HepG2 (cell line): ENCODE results near the gene PXT1. TPM values are rescaled to one million over a fixed set of nuclear protein-coding genes. Genes with fewer than 3 reads are reported as not detected.

Source experiments
- BRCA1 ChIP-seq: sonication (generic); formaldehyde crosslinking; IDR thresholded peaks from 2 replicates; pipeline ENCODE4 v1.4.0; 2020; ENCODE audit warnings: missing genetic modification reagents
- ISL2 ChIP-seq: sonication (generic); formaldehyde crosslinking; IDR thresholded peaks from 2 replicates; pipeline ENCODE4 v1.5.0; 2020; ENCODE audit warnings: missing genetic modification reagents
- MXD4 ChIP-seq: IDR thresholded peaks from 2 replicates; pipeline ENCODE4 v1.6.1; 2016; ENCODE audit warnings: mild to moderate bottlenecking, missing biosample characterization, missing genetic modification reagents
- NR2F2 ChIP-seq: IDR thresholded peaks from 2 replicates; pipeline ENCODE4 v1.6.1; 2012; ENCODE audit warnings: low read depth, inconsistent platforms, borderline replicate concordance
- RFX3 ChIP-seq: IDR thresholded peaks from 2 replicates; pipeline ENCODE4 v1.6.1; 2016; ENCODE audit warnings: missing biosample characterization, missing genetic modification reagents
- ZNF558 ChIP-seq: sonication (generic); formaldehyde crosslinking; IDR thresholded peaks from 2 replicates; pipeline ENCODE4 v1.9.0; 2022; ENCODE audit warnings: mild to moderate bottlenecking, missing genetic modification reagents, borderline replicate concordance
- ZNF660 ChIP-seq: sonication (generic); formaldehyde crosslinking; IDR thresholded peaks from 2 replicates; pipeline ENCODE4 v1.5.1; 2020; ENCODE audit warnings: mild to moderate bottlenecking, low read depth, missing genetic modification reagents, borderline replicate concordance
- ZNF749 ChIP-seq: sonication (generic); formaldehyde crosslinking; IDR thresholded peaks from 2 replicates; pipeline ENCODE4 v1.8.0; 2022; ENCODE audit warnings: mild to moderate bottlenecking, missing genetic modification reagents, moderate library complexity, borderline replicate concordance
- polyA plus RNA-seq, 8 experiments: library from polyadenylated mRNA; depleted of rRNA in 3 of 8; stranded (reverse) in 7 of 8; unstranded in 1 of 8; fragments of >200 nt; fragmentation: Illumina TruSeq in 4 of 8; extraction: Trizol in 4 of 8; gene quantifications; 2 replicates each; pipeline versions ENCODE4 v1.2.1 to v1.2.3, GENCODE V29; 2011 to 2016; ENCODE audit warnings: low read depth in 4 of 8, missing spikeins in 1 of 8, mixed read lengths in 1 of 8; ENCODE audit not compliant: insufficient read depth in 1 of 8
- total RNA-seq, 5 experiments: library from RNA; depleted of rRNA; stranded (reverse); fragments of >200 nt; fragmentation: Illumina TruSeq; extraction: Trizol; gene quantifications; 2 replicates each; pipeline ENCODE4 v1.2.3, GENCODE V29; 2016; ENCODE audit warnings: low read depth in 1 of 5
- TF ChIP-seq, protein P1 (sequence below): fragments of 450-650 bp; IDR thresholded peaks from 2 replicates; pipeline ENCODE4 v1.6.1; 2017; ENCODE audit warnings: mild to moderate bottlenecking
- TF ChIP-seq, protein P2 (sequence below): sonication (generic); formaldehyde crosslinking; IDR thresholded peaks from 2 replicates; pipeline ENCODE4 v1.8.0; 2022; ENCODE audit warnings: missing genetic modification reagents, mild to moderate bottlenecking, moderate library complexity, borderline replicate concordance
- TF ChIP-seq, protein P3 (sequence below): sonication (generic); formaldehyde crosslinking; conservative IDR thresholded peaks from 2 replicates; pipeline ENCODE4 v1.8.0; 2022; ENCODE audit warnings: missing genetic modification reagents
- TF ChIP-seq, protein P4 (sequence below): IDR thresholded peaks from 2 replicates; pipeline ENCODE4 v1.6.1; 2016
- TF ChIP-seq, protein P5 (sequence below): sonication (generic); formaldehyde crosslinking; IDR thresholded peaks from 2 replicates; pipeline ENCODE4 v1.5.1; 2020; ENCODE audit warnings: mild to moderate bottlenecking, missing genetic modification reagents, borderline replicate concordance

PXT1 gene
- total and polyA plus RNA-seq, 2 of the 13 experiments (the other 11 are each of a cell fraction or from before 2014, with no cell fraction given), result 0.04 TPM; not detected in 1

GRCh38 chr6:36441307-36441894, 1.3 kb downstream of the PXT1 start (continued):
- TF ChIP-seq RFX3 (peak; percentile 72), ZNF558 (no peak), NR2F2 (no peak), ZNF660 (no peak), BRCA1 (CRISPR knock-in tag) (no peak), MXD4 (CRISPR knock-in tag) (peak; percentile 70; the same call in 1 of the 2 replicates), ZNF749 (CRISPR knock-in tag) (no peak), ISL2 (CRISPR knock-in tag) (peak; percentile 26; the same call in 1 of the 2 replicates)
- TF ChIP-seq, protein P1, sequence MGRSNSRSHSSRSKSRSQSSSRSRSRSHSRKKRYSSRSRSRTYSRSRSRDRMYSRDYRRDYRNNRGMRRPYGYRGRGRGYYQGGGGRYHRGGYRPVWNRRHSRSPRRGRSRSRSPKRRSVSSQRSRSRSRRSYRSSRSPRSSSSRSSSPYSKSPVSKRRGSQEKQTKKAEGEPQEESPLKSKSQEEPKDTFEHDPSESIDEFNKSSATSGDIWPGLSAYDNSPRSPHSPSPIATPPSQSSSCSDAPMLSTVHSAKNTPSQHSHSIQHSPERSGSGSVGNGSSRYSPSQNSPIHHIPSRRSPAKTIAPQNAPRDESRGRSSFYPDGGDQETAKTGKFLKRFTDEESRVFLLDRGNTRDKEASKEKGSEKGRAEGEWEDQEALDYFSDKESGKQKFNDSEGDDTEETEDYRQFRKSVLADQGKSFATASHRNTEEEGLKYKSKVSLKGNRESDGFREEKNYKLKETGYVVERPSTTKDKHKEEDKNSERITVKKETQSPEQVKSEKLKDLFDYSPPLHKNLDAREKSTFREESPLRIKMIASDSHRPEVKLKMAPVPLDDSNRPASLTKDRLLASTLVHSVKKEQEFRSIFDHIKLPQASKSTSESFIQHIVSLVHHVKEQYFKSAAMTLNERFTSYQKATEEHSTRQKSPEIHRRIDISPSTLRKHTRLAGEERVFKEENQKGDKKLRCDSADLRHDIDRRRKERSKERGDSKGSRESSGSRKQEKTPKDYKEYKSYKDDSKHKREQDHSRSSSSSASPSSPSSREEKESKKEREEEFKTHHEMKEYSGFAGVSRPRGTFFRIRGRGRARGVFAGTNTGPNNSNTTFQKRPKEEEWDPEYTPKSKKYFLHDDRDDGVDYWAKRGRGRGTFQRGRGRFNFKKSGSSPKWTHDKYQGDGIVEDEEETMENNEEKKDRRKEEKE, result no peak
- TF ChIP-seq, protein P2, sequence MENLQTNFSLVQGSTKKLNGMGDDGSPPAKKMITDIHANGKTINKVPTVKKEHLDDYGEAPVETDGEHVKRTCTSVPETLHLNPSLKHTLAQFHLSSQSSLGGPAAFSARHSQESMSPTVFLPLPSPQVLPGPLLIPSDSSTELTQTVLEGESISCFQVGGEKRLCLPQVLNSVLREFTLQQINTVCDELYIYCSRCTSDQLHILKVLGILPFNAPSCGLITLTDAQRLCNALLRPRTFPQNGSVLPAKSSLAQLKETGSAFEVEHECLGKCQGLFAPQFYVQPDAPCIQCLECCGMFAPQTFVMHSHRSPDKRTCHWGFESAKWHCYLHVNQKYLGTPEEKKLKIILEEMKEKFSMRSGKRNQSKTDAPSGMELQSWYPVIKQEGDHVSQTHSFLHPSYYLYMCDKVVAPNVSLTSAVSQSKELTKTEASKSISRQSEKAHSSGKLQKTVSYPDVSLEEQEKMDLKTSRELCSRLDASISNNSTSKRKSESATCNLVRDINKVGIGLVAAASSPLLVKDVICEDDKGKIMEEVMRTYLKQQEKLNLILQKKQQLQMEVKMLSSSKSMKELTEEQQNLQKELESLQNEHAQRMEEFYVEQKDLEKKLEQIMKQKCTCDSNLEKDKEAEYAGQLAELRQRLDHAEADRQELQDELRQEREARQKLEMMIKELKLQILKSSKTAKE (CRISPR knock-in tag), result no peak
- TF ChIP-seq, protein P3, sequence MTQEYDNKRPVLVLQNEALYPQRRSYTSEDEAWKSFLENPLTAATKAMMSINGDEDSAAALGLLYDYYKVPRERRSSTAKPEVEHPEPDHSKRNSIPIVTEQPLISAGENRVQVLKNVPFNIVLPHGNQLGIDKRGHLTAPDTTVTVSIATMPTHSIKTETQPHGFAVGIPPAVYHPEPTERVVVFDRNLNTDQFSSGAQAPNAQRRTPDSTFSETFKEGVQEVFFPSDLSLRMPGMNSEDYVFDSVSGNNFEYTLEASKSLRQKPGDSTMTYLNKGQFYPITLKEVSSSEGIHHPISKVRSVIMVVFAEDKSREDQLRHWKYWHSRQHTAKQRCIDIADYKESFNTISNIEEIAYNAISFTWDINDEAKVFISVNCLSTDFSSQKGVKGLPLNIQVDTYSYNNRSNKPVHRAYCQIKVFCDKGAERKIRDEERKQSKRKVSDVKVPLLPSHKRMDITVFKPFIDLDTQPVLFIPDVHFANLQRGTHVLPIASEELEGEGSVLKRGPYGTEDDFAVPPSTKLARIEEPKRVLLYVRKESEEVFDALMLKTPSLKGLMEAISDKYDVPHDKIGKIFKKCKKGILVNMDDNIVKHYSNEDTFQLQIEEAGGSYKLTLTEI (CRISPR knock-in tag), result no peak
- TF ChIP-seq, protein P4, sequence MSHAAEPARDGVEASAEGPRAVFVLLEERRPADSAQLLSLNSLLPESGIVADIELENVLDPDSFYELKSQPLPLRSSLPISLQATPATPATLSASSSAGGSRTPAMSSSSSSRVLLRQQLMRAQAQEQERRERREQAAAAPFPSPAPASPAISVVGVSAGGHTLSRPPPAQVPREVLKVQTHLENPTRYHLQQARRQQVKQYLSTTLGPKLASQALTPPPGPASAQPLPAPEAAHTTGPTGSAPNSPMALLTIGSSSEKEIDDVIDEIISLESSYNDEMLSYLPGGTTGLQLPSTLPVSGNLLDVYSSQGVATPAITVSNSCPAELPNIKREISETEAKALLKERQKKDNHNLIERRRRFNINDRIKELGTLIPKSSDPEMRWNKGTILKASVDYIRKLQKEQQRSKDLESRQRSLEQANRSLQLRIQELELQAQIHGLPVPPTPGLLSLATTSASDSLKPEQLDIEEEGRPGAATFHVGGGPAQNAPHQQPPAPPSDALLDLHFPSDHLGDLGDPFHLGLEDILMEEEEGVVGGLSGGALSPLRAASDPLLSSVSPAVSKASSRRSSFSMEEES (CRISPR knock-in tag), result peak; percentile 68; the same call in 1 of the 2 replicates
- TF ChIP-seq, protein P5, sequence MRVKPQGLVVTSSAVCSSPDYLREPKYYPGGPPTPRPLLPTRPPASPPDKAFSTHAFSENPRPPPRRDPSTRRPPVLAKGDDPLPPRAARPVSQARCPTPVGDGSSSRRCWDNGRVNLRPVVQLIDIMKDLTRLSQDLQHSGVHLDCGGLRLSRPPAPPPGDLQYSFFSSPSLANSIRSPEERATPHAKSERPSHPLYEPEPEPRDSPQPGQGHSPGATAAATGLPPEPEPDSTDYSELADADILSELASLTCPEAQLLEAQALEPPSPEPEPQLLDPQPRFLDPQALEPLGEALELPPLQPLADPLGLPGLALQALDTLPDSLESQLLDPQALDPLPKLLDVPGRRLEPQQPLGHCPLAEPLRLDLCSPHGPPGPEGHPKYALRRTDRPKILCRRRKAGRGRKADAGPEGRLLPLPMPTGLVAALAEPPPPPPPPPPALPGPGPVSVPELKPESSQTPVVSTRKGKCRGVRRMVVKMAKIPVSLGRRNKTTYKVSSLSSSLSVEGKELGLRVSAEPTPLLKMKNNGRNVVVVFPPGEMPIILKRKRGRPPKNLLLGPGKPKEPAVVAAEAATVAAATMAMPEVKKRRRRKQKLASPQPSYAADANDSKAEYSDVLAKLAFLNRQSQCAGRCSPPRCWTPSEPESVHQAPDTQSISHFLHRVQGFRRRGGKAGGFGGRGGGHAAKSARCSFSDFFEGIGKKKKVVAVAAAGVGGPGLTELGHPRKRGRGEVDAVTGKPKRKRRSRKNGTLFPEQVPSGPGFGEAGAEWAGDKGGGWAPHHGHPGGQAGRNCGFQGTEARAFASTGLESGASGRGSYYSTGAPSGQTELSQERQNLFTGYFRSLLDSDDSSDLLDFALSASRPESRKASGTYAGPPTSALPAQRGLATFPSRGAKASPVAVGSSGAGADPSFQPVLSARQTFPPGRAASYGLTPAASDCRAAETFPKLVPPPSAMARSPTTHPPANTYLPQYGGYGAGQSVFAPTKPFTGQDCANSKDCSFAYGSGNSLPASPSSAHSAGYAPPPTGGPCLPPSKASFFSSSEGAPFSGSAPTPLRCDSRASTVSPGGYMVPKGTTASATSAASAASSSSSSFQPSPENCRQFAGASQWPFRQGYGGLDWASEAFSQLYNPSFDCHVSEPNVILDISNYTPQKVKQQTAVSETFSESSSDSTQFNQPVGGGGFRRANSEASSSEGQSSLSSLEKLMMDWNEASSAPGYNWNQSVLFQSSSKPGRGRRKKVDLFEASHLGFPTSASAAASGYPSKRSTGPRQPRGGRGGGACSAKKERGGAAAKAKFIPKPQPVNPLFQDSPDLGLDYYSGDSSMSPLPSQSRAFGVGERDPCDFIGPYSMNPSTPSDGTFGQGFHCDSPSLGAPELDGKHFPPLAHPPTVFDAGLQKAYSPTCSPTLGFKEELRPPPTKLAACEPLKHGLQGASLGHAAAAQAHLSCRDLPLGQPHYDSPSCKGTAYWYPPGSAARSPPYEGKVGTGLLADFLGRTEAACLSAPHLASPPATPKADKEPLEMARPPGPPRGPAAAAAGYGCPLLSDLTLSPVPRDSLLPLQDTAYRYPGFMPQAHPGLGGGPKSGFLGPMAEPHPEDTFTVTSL (CRISPR knock-in tag), result 0 out of 2 replicates have a peak, but pooled peaks have one; percentile 12
